ENCODE results near the gene CABP1. TPM values are rescaled to one million over a fixed set of nuclear protein-coding genes. Genes with fewer than 3 reads are reported as not detected.

Gene CABP1
- total RNA-seq, 4 donors from 2014 or later, result 1.3 TPM; not detected in 3

- TF ChIP-seq CTCF (IDR thresholded peaks at IDR 0.05; ENCODE audit: low read depth), result no peak
Observed at GRCh38 chr12:120713861-120714482, 73.5 kb downstream of the CABP1 start.

Other genes starting within 250 kb of the CABP1 start
- 100 to 1,000 TPM; 514 to 710 (median 569) TPM for gene COX6A1, start 202.5 kb upstream of the CABP1 start, total RNA-seq
- 10 to 100 TPM; 12.6 to 31.8 (median 15.7) TPM for gene TRIAP1, start 194.2 kb upstream of the CABP1 start, total RNA-seq
- 10 to 100 TPM; 18.1 to 29.3 (median 25.5) TPM for gene GATC, start 194.2 kb upstream of the CABP1 start, total RNA-seq
- 100 to 1,000 TPM in 1 of 4 donors, 10 to 100 TPM in 3; 61.4 to 100 (median 66.0) TPM for gene SRSF9, start 170.9 kb upstream of the CABP1 start, total RNA-seq
- 100 to 1,000 TPM in 3 of 4 donors, 10 to 100 TPM in 1; 70.6 to 280 (median 137) TPM for gene DYNLL1, start 144.5 kb upstream of the CABP1 start, total RNA-seq
- gene COQ5, start 111.5 kb upstream of the CABP1 start, total RNA-seq, result 10 to 100 TPM; 29.0 to 33.5 (median 30.5) TPM
- 100 to 1,000 TPM; 147 to 314 (median 180) TPM for gene RNF10, start 106.3 kb upstream of the CABP1 start, total RNA-seq
- gene POP5, start 59.2 kb upstream of the CABP1 start, total RNA-seq, result 10 to 100 TPM; 20.4 to 57.4 (median 32.4) TPM
- 10 to 100 TPM; 65.1 to 94.1 (median 85.8) TPM for gene MLEC, start 46.5 kb downstream of the CABP1 start, total RNA-seq
- 10 to 100 TPM; 11.3 to 24.1 (median 17.6) TPM for gene UNC119B, start 69.8 kb downstream of the CABP1 start, total RNA-seq
- 100 to 1,000 TPM in 3 of 4 donors, 10 to 100 TPM in 1; 31.6 to 237 (median 106) TPM for gene ACADS, start 85.2 kb downstream of the CABP1 start, total RNA-seq